HL-60 (cell line): Measurements from ENCODE around the gene FAN1.
A peak's percentile ranks its signal among the peaks of the same experiment; 100 is the strongest.

ENCODE experiments used
- DNase-seq, 2 experiments: peaks; one replicate each; pipeline ENCODE4 v3.0.0-alpha.2; 2010 to 2020; ENCODE audit warnings: low read depth in 1 of 2, low spot score in 1 of 2
- H3K27ac ChIP-seq: fragments of 250-450 bp; sonication (Bioruptor Pico); replicated peaks from 2 replicates; pipeline ENCODE4 v1.5.1; 2020; ENCODE audit warnings: mild to moderate bottlenecking, moderate library complexity
- H3K27me3 ChIP-seq: fragments of 250-450 bp; sonication (Bioruptor Pico); 2 replicates; pipeline ENCODE4 v1.5.1; 2021; ENCODE audit warnings: mild to moderate bottlenecking, moderate library complexity; ENCODE audit not compliant: insufficient read depth, poor library complexity, severe bottlenecking
- H3K4me3 ChIP-seq: replicated peaks from 2 replicates; pipeline ENCODE4 v1.5.1; 2011; ENCODE audit warnings: mild to moderate bottlenecking, control low read depth, low read length; ENCODE audit not compliant: insufficient read depth
- CTCF ChIP-seq: IDR thresholded peaks from one replicate; pipeline ENCODE4 v1.5.1; 2011; ENCODE audit warnings: low read length, control low read depth, inconsistent platforms; ENCODE audit not compliant: insufficient read depth
- GABPA ChIP-seq: IDR thresholded peaks from 2 replicates; pipeline ENCODE4 v1.6.1; 2012; ENCODE audit warnings: low read depth
- POLR2AphosphoS5 ChIP-seq: IDR thresholded peaks from 2 replicates; pipeline ENCODE4 v1.6.1; 2012; ENCODE audit warnings: low read depth
- SPI1 ChIP-seq: IDR thresholded peaks from 2 replicates; pipeline ENCODE4 v1.6.1; 2012; ENCODE audit warnings: low read depth, mild to moderate bottlenecking, borderline replicate concordance
- TF ChIP-seq, protein P1 (sequence below): IDR thresholded peaks from 2 replicates; pipeline ENCODE4 v1.6.1; 2012; ENCODE audit warnings: low read depth; ENCODE audit not compliant: insufficient replicate concordance

FAN1 gene

GRCh38 chr15:30984542-30984941, 80.8 kb downstream of the FAN1 start:
- Histone ChIP-seq H3K4me3 (no peak overlapping the region), H3K27ac (no peak overlapping the region)
- DNase-seq, result no peak

GRCh38 chr15:30985081-30985531, 81.4 kb downstream of the FAN1 start:
- Histone ChIP-seq H3K27ac (no peak overlapping the region), H3K4me3 (no peak overlapping the region), H3K27me3 (no peaks in the 10 kb centered on the region)
- TF ChIP-seq GABPA (no peak), POLR2AphosphoS5 (no peak), SPI1 (no peak), CTCF (no peak)
- TF ChIP-seq, protein P1, sequence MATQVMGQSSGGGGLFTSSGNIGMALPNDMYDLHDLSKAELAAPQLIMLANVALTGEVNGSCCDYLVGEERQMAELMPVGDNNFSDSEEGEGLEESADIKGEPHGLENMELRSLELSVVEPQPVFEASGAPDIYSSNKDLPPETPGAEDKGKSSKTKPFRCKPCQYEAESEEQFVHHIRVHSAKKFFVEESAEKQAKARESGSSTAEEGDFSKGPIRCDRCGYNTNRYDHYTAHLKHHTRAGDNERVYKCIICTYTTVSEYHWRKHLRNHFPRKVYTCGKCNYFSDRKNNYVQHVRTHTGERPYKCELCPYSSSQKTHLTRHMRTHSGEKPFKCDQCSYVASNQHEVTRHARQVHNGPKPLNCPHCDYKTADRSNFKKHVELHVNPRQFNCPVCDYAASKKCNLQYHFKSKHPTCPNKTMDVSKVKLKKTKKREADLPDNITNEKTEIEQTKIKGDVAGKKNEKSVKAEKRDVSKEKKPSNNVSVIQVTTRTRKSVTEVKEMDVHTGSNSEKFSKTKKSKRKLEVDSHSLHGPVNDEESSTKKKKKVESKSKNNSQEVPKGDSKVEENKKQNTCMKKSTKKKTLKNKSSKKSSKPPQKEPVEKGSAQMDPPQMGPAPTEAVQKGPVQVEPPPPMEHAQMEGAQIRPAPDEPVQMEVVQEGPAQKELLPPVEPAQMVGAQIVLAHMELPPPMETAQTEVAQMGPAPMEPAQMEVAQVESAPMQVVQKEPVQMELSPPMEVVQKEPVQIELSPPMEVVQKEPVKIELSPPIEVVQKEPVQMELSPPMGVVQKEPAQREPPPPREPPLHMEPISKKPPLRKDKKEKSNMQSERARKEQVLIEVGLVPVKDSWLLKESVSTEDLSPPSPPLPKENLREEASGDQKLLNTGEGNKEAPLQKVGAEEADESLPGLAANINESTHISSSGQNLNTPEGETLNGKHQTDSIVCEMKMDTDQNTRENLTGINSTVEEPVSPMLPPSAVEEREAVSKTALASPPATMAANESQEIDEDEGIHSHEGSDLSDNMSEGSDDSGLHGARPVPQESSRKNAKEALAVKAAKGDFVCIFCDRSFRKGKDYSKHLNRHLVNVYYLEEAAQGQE, result no peak
- DNase-seq, result no peak

More at GRCh38 chr15:30984542-30984941, 80.8 kb downstream of the FAN1 start:
- no peak for TF ChIP-seq SPI1
- TF ChIP-seq GABPA, result no peak
- TF ChIP-seq, protein P1, result no peak
- no peak for TF ChIP-seq CTCF
- no peak for TF ChIP-seq POLR2AphosphoS5
- no peaks in the 10 kb centered on the region for H3K27me3 ChIP-seq

GRCh38 chr15:30990036-30990435, 86.3 kb downstream of the FAN1 start:
- peak overlapping the region; percentile 89 for H3K4me3 ChIP-seq
- DNase-seq, result no peak
- TF ChIP-seq POLR2AphosphoS5 (no peak), GABPA (no peak), SPI1 (no peak), CTCF (no peak)
- TF ChIP-seq, protein P1, result no peak
- H3K27ac ChIP-seq, result no peak overlapping the region; the same call in 1 of the 2 replicates
- no peaks in the 10 kb centered on the region for H3K27me3 ChIP-seq
